T47D (cell line): ENCODE measurements around the gene PRKCD.
"Not testable (repeated sequence)": the region's sequence is repeated elsewhere in the genome, so short reads cannot be mapped to it uniquely, and the experiment has no call there.

Source experiments
- DNase-seq, 2 experiments: peaks; one replicate each; pipeline versions ENCODE4 v3.0.0 to v3.0.0-alpha.2; 2011 to 2012; ENCODE audit warnings: low read depth in 1 of 2, low spot score in 1 of 2
- JUND ChIP-seq: IDR thresholded peaks from 2 replicates; pipeline ENCODE4 v1.6.1; 2012; ENCODE audit warnings: low read depth
- in situ Hi-C: cut with HindIII; loops from 2 replicates; pipeline ENCODE4 v1.10.0; 2016; ENCODE audit warnings: low sequenced_read_pairs, low pct_unique_long_range_greater_than_20kb

PRKCD gene

DNA sequence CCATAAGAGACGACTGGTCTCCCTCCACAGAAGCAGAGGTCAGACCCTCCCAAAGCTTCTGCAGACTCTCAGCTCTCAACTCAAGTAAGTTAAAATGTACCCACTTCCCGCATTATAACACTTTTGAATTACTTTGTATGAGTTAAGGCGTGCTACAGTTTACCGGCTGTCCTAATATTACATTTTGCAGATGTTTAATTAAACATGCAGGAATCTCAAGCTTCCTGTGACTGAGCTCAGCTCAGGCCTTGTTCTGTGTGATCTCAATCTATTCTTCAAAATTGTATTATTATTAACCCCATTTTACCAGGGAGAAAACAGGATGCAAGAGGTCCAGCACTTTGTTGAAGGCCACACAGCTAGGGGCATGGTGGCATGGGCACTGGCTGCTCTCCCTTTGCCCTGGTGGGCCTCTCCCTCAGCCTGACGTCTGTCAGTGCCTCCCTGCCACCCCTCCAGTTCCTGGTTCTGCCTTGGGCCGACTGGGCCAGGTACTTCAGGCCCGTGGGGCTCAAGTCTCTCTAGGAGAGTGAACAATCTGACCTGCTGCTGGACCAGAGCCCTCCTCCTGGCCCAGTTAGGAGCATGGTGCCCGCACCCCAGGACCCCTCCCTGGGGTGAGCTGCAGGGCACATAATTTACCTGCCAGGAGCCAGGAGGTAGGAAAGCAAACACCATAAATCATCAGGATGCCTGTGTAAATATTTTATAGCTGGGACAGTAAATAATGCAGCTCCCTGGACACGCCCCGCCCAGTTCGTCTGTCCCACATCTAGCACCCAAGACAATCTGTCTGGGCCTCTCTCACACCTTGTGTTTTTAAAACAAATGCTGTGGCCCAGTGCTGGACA lies 15.9 kb upstream of the PRKCD start:
- no peak for TF ChIP-seq JUND
- DNase-seq = peak in 1 of 2 experiments; percentile 84
- in situ Hi-C loops = no loop called here

DNA sequence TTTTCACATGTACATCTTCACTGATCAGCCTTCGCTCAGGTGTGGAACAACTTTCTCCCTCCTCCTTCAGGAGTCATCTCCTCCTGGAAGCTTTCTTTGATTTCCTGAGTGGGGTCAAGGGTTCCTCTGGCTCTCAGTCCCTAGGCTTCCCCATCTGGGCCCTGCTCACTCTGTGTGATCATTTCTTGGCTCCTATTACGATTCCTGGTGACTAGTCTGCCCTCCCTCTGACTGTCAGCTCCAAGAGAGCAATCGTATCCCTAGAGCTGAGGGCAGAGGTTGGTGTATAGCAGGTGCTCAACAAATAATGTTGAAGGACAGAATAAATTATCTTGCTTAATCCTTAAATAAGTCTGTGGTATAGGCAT lies 15.3 kb upstream of the PRKCD start:
- in situ Hi-C loops = no loop called here
- TF ChIP-seq JUND = no peak
- DNase-seq = no peak

DNA sequence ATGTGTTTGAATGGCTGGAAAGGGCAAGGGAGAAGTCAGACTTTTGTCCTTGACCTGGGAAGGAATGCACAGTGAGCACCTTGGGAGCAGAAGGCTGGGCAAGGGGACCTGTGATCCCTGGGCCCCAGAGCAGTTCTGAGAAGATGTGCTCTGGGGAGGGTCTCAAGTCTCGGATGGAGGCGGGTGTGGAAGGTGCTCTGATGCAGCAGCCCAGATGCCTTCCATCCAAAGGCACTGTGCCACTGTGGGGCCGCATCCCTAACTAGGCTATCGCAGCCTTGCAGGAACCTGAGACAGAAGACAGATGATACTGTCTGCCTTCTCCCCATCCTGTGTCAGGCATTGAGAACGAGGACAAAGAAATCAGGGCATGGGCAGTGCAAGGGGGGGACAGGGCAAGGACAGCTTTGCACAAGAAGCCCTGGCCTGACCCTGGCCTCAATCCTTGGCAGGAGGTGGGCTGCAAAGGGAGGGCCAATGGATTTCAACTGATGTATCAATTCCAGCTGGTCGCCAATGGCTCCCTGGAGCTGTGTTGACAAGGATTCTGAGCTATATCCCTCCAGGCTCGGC lies 14.6 kb upstream of the PRKCD start:
- TF ChIP-seq JUND = no peak
- in situ Hi-C loops = no loop called here
- no peak for DNase-seq

DNA sequence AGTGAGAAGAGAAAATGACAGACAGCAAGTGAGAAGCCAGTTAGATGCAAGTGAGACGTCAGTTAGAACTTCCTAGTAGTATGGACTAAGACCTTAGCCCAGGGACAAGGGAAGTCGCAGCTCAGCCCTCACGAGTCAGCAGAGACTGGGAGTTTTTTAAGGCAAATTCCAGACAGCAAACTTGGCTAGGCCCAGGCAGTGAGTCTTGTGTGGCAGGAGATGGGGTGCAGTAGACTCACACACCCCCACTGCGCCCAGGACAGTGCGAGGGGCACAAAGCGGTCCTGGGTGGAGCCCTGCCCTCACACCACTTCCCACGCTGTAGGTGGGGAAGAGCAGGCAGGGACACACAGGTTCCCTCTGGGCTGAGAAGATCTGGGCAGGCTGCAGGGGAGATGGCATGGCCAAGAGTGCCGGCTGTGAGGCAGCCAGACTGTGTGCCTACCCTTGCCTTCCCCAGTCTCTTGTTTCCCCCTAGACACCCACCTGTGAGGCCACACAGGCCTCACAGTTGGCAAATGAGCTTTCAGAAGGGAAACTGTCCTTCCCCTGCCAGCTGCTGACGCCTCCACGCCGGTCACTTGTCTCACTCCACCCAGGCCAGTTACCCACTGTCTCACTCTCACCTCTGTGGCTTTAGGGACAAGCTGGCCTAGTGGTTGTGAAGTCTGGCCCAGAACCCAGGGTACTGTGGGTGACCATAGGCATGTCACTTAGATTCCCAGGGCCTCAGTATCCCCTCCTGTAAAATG lies 13.7 kb upstream of the PRKCD start:
- in situ Hi-C loops = no loop called here
- DNase-seq = no peak
- no peak for TF ChIP-seq JUND

DNA sequence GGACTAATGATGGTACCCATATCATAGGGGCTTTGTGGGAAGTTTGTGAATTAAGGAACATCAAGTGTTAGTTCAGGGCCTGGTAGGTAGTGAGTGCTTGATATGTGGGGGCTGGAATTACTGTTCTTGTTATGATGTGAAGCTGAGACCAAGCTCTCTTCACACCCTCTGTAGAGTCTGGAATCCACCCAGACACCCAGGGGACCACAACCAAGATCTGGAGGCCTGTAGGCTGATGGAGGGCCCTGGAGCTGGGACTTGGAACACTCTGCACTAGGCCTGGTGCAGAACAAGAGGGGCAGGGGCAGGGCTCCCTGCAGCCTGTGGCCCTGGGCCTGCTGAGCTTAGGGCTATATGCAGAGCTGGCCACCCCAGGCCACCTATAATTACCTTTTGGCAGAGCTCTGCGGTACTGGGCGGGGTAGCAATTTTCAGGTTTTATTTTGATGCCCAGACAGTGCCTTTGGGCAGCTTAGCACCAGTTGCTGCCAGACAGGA lies 13.1 kb upstream of the PRKCD start:
- TF ChIP-seq JUND = no peak
- in situ Hi-C loops = no loop called here
- DNase-seq = no peak

DNA sequence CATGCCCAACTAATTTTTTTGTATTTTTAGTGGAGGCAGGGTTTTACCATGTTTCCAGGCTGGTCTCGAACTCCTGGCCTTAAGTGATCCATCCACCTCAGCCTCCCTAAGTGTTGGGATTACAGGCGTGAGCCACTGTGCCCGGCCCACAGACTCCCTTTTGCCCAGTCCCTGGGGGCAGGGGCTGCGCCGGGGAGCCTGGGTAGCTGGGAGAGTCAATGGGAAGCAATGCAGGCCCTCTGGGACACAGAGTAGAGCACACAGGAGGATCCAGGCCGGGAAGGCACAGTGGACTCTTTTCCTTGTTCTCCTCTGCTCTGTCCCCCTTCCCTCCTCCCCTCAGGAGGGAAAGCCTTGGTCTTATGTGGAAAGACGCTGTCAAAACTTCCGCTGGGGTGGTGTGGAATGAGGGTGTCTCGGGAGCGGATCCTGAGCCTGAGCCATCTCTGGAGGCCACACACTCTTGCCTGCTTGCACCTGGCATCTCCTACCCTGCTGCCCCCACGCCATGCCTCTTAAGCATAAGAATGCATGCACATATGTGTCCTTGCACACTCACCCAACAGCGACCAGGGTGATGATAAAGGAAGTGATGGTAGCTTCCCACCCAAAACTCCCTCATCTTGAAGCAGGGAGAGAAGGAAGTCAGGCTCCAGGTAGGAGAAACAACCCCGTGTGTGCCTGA lies 11.9 kb upstream of the PRKCD start:
- in situ Hi-C loops = no loop called here
- no peak for TF ChIP-seq JUND

DNA sequence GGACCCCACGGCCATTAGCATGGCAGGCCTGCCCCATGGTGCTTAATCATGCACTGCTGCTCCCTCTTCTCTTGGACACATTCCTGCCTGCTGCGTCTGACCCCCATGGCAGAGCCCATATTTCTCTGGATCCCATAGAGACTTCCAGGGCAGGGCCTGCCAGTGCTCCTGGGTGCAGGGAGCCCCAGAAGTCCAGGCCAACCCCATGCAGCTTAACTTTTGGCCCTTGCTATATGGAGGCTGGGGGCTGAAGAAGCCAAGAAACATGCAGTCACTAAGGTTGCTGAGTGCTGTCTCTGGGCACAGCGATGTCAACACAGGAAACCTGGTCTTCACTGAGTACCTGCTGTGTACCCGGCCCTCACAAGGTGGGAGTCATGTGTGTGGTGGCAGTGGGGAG lies 11.3 kb upstream of the PRKCD start:
- DNase-seq = no peak
- no peak for TF ChIP-seq JUND
- in situ Hi-C loops = no loop called here

More for the DNA sequence above, 11.9 kb upstream of the PRKCD start:
- no peak for DNase-seq

DNA sequence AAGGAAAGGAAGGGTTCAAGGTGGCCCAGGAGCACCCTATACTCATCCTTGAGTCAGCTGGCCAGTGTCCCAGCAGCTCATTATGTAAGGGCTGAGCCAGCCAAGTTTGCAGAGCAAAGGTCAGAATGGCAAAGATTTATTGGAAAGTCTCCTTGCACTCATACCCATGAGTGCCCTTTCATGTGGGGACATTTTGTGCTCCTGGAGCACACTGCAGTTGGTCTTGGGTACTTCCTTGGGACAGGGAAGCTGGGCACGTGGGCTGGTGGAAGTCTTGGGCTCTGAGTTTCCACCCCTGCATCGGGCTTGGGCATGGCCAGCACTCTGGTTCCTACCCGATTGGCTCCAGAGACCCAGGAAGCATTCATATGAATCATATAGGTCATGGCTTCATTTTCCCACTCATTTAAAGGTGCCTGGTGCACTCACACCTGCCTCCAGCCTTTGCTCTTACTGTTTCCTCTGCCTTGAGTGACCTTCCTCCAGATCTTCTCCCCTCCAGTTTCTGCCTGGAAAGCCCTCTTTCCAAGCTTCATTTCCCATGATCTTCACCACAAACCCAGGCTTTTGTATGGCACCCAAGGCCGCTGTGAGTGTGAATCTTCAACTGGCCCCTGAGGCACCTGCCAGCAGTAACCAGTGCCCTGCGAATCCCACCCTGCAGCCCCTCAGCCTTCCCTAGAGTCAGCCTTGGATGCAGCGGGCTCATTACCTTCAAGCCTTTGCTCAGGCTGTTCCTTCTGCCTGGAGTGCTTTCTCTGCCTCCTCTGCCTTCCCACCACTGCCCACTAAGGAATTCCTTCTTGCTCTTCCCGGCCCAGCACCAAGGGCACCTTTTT lies 10.5 kb upstream of the PRKCD start:
- in situ Hi-C loops = no loop called here
- no peak for DNase-seq
- no peak for TF ChIP-seq JUND

DNA sequence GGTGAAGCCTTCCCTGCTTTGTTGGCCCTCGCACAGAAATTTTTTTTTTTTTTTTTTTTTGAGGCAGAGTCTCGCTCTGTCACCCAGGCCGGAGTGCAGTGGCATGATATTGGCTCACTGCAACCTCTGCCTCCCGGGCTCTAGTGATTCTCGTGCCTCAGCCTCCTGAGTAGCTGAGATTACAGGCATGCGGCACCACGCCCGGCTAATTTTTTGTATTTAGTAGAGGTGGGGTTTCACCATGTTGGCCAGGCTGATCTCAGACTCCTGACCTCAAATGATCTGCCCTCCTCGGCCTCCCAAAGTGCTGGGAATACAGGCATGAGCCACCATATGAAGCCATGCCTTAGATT lies 9.9 kb upstream of the PRKCD start:
- DNase-seq, in situ Hi-C loops: not testable (repeated sequence)

DNA sequence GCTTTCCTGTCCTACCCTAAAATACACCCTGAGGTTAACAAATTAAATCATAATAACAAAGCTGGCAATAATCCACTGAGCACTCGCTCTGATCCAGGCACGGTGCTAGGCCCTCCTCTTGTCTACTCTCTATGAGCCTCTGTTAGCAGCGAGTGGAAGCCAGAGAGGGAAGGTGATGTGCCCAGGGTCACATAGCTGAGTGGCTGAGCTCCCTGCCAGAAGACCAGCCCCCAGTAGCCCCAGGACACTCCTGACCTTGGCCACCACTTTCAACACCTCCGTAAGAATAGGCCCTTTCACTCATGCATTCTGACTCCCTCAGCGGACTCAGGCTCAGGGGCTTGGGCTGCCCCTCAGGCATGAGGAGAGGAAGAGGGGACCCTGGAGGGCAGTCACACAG lies 9.5 kb upstream of the PRKCD start:
- no peak for TF ChIP-seq JUND
- DNase-seq = no peak
- in situ Hi-C loops = no loop called here

DNA sequence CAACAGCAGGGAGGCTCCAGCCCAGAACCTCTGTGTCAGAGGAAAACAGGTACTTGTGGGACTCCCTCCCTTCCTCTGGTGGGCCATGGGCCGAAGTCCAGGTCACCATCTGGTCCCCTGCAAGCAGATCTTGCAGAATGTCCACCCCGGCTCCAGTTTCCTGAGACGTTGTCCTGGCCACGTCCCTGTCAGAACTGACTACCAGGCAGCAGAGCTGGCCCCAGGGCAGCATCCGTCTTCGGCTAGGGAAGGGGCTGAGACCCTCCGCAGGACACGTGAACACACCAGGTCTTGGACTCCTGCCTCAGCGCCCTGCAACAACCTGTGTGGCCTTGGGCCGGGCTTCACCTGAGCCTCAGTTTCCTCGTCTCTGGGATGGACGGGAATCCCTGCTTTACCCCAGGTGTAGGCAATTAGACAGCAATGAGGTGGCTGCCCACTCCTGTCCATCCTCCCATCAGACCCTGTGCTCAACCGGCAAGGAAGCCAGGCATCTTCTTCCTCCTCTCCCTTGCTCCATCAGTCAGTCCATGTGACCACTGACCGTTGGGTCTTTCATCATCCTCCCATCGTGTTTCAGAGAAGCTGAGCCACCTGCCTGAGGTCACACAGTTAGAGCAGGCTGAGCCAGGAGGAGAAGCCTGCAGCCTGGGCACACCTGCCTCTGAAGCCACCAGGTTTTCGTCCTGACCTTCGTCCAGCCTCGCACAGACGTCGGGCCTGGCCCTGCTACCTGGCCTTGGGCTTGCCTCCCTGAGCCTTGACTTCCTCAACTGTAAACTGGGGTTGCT lies 8.9 kb upstream of the PRKCD start:
- TF ChIP-seq JUND = no peak
- in situ Hi-C loops = no loop called here
- DNase-seq = no peak
